ENCODE data around the gene BACH2.

BACH2 gene

DNA sequence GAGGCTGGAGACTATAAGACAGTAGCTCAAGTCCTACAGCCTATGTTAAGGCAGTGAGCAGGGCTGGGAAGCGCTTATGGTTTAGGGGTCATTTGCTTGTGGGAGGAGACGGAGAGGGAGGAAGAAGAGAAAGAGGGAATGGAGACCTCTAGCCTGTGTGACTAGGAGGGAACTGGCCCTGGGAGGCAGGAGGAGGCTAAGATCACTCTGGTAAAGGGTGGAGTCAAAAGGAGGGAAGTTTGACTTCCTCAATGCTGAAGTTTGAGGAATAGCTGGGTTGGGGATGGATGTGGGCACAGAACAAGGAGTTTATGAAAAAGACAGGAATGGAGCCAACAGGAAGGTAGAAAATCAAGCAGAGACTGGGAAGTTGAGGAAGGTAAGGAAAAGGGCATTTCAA is 6.4 kb upstream of the BACH2 start:
- in situ Hi-C loops (cut with HindIII; ENCODE audit: low sequenced_read_pairs): no loop called here

DNA sequence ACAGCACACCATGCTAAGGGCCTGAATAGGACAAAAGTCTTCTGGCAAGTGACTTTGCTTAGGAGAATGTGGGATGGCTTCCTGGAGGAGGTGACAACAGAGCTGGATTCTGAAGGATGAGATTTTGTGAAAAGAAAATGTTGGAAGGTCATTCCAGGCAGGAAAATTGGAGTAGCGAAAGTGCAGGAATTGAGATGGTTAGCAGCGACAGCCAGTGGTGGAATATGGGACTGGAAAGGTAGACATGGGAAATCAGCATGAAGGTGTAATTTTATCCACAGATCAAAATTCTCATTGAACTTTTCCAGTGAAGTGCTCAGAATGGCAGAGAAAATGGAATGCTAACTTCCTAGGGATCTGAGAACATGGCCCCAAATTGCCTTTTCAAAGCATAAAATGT is 5.7 kb upstream of the BACH2 start:
- in situ Hi-C loops (cut with HindIII; ENCODE audit: low sequenced_read_pairs): no loop called here

GRCh38 chr6:90301816-90302215 is 5.2 kb upstream of the BACH2 start:
- in situ Hi-C loops (cut with HindIII; ENCODE audit: low sequenced_read_pairs): no loop called here

DNA sequence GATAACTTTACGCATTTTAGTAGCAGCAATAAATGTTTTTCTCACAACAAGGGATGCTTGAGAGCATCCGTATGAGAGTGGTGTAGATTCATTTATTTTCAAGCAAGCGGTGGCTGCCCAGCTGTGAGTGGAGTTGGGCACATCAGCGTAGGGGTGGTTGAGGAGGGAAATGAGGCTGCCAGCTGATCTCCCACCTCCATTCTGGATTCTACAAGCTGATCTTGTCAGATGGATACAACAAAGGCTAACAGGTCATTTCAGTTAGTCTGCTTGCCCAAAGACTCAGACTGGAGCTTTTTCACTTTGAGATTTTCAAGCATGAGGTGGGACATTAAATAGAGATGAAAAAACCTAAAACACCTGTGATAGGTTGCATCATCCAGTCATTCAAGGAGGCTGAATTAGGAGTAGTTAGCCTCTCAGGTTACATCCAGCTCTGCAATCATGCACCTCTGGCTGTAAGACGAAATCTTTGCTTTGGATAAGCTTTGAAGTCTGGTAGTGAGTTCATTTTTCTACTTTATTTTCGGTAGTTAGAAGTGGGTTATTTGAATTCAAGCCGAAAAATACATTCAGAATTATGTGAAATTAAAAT is 1.9 kb upstream of the BACH2 start:
- in situ Hi-C loops (cut with HindIII; ENCODE audit: low sequenced_read_pairs): loop anchor here (25.0 kb wide), 1 partner anchor 311 kb away; no protein-coding TSS in a partner anchor

DNA sequence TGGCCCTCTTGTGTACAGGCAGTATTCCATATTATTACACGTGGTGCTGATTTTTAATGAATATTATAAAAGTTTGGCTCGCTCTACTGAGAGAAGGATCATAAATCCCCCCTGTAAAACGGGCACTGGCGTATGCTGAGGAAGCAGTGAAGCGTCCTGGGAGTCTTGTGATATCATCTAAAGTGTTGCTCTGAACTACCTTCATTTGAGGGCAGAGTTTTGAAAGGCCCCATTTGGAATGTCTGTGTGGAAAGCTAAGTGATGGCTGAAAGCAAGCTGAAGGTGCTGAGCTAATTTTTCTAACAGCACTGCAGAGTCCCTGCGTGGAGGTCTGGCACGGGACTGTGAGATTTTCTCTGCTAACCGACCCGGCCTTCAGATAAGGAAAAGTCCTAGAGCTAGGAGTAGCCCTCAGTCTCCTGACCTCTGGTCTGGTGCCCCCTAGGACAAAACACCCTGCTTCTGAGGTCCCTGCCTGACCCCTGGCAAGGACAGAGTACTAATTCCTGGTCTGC is 1.3 kb upstream of the BACH2 start:
- in situ Hi-C loops (cut with HindIII; ENCODE audit: low sequenced_read_pairs): loop anchor here (25.0 kb wide), 1 partner anchor 311 kb away; no protein-coding TSS in a partner anchor

DNA sequence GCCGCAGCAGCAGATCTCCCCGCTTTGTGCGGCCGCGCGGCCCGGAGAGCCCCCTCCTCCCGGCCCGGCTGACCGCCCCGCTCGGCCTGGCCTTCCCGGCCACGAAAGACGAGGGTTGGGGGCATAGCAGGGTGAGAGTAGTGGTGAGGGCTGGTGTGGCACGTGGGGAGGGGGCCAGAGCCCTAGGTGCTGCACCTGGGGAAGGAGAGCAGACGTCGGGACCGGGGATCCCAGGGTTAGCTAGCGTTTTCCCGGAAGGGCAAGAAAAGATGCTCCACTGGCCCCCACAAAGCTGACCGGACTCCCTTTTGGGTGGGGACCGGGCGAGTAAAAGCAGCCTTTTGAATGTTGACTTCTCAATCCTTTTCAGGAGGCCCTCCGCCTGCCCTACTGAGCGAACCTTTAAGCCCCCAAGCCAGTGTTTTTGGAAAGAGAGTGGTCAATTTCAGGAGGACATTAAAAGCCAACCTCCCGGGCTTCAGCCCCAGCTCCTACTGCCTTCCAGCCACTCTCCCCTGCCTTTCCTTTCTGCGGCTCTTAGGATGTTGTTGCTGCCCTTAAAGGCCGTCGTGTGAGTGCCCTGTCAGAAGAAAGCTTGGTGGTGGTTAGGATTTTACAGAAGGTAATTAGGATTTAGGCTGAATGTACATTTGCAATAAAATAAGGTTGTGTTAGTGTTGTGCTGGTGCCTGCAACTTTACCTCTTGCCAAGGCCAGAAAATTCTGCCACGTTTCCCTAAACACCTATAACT is 648 bp upstream of the BACH2 start:
- in situ Hi-C loops (cut with HindIII; ENCODE audit: low sequenced_read_pairs): loop anchor here (25.0 kb wide), 1 partner anchor 310 kb away; no protein-coding TSS in a partner anchor

- in situ Hi-C loops (cut with HindIII; ENCODE audit: low sequenced_read_pairs): loop anchor here (25.0 kb wide), 1 partner anchor 309 kb away; no protein-coding TSS in a partner anchor
These were observed 746 bp downstream of the BACH2 start for GRCh38 chr6:90295854-90296340.

DNA sequence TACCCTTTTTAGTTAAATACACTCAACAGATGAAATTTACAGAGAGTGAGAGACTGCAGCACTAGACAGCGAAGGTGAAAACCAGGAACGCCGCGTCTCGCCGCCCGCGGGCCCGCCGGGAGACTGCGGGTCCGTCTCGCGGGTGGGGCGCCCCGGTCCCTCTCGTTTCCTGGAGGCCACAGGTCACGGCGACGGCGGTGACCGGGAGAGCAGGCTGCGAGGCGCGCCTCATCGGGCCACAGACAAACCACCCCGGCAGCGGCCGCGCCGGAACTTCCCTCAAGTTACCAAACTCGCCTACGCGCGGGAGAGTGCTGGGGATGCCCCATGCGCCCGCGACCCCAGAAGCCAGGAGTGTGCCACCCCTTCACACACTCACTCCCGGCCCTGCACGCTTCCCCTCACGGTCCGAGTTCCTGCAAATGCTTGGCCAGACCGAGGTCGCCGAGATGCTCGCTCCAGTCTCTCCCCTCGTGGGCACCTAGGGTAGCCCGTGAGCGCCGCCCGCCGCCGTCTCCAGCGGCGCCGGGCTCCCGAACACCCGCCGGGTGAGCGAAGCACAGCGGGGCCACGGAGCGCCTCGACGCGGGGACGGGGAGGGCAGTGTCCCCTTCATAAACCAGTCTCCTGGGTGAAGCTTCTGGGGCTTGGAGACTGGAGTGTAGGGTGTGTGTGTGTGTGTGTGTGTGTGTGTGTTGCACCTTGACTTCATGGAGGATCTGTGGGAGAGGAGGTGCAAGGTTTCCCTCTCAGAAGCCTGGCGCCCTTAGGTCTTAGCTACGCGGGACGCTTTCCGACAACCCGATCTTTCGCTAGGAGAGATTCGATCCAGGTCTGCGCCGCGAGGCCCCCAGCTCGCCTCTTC is 1.4 kb downstream of the BACH2 start:
- in situ Hi-C loops (cut with HindIII; ENCODE audit: low sequenced_read_pairs): loop anchor here (25.0 kb wide), 1 partner anchor 308 kb away; no protein-coding TSS in a partner anchor

GRCh38 chr6:90294614-90294988 is 2.0 kb downstream of the BACH2 start:
- in situ Hi-C loops (cut with HindIII; ENCODE audit: low sequenced_read_pairs): loop anchor here (25.0 kb wide), 1 partner anchor 307 kb away; no protein-coding TSS in a partner anchor

DNA sequence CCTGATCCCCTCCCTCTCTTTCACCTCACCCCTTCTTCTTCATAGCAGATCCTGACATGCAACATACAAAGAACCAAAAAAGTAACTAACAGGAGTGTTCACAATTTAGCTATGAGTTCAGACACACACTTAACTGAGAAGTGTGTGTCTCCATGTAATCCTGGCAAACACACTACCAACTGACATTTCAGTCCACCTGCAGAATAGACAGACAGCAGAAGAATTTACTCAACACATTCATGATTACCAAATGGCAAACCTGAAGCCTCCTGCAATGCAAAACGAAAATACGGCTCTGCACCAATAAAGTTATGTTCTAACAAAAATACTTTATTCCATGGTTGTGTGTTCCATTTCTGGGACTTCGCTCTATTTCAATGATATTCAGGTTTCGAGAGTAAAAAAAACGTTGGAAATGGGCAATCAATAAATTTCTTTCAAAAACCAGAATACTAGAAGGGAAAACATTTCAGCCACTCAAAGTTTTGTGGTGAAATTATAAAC is 2.6 kb downstream of the BACH2 start:
- in situ Hi-C loops (cut with HindIII; ENCODE audit: low sequenced_read_pairs): loop anchor here (25.0 kb wide), 1 partner anchor 307 kb away; no protein-coding TSS in a partner anchor

DNA sequence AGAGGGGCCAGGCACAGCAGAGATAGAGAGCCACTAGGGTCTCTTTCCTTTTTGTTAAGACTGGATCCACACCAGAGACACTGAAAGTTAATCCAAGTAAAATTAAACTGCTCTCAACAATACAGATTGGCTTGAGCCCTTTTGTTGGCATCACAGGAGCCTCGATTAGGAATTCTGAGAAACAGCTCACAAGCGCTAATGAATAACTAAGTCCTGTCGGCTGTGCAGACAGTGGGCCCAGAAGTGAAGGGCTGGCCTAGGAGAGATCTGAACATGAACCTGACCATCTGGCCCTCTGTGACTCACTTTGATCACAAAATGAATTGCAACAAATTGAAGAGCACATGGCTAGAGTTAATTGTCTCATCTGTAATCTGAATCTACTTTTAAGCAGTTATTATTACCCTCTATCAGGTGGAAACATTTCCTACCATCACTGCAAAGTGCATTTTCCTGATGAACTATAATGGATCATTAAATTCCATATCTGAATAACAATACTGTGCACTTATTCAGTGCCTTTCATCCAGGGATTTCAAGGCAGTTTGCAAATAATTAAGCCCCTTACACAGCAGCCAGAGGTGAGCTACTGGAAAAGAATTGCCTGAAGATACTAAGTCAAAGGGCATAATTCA is 3.2 kb downstream of the BACH2 start:
- in situ Hi-C loops (cut with HindIII; ENCODE audit: low sequenced_read_pairs): loop anchor here (25.0 kb wide), 1 partner anchor 306 kb away; no protein-coding TSS in a partner anchor

- in situ Hi-C loops (cut with HindIII; ENCODE audit: low sequenced_read_pairs): loop anchor here (25.0 kb wide), 1 partner anchor 304 kb away; no protein-coding TSS in a partner anchor
These were observed 5.1 kb downstream of the BACH2 start for GRCh38 chr6:90291565-90291964.

DNA sequence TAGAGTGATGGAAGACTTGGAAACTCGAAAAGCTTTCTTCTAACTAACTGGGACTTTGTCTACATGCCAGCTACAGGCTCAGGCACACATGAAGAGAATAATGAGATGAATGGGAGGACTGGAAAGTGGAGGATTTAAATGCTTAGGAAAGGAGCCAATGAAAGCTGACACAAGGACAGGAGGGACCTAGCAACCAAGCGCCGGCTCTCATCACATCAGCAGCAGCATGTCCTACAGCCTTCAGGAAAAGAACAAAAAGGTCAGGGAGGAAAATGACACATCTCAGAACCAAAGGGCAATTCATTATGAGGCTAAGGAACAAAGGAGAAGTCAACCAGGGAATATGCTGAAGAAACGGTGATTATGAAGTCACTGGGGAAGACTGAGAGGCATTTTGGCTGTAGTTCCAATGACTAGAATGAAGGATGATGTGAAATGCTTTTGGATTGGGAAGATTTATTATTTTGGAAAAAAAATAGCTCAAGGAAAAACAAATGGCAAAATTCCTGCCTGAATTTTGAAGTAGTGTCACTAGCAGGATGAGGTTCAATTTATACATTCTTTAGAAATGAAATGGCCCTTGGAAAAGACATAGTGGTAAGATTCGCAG is 5.7 kb downstream of the BACH2 start:
- in situ Hi-C loops (cut with HindIII; ENCODE audit: low sequenced_read_pairs): loop anchor here (25.0 kb wide), 1 partner anchor 304 kb away; no protein-coding TSS in a partner anchor

GRCh38 chr6:90289902-90290301 is 6.7 kb downstream of the BACH2 start:
- in situ Hi-C loops (cut with HindIII; ENCODE audit: low sequenced_read_pairs): loop anchor here (25.0 kb wide), 1 partner anchor 303 kb away; no protein-coding TSS in a partner anchor

DNA sequence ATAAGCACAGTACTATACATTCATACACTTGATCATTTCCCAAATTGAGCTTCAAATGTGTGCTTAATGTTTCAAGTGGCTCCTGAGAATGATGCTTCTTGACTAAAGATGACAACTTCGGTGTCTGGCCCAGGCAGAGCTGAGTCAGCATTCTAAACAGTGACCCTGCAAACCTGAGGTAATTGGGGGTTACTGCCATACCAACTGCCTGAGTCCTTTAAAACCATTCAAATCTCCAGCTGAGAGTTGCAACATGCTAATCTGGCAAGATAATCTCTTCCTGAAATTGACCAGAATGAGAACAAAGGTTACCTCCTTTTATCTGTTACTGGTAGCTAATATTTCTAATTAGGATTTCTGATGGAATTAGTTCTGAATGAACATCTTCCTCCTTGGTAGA is 8.2 kb downstream of the BACH2 start:
- in situ Hi-C loops (cut with HindIII; ENCODE audit: low sequenced_read_pairs): loop anchor here (25.0 kb wide), 1 partner anchor 301 kb away; no protein-coding TSS in a partner anchor

GRCh38 chr6:90286884-90287488 is 9.7 kb downstream of the BACH2 start:
- in situ Hi-C loops (cut with HindIII; ENCODE audit: low sequenced_read_pairs): loop anchor here (25.0 kb wide), 1 partner anchor 300 kb away; no protein-coding TSS in a partner anchor

DNA sequence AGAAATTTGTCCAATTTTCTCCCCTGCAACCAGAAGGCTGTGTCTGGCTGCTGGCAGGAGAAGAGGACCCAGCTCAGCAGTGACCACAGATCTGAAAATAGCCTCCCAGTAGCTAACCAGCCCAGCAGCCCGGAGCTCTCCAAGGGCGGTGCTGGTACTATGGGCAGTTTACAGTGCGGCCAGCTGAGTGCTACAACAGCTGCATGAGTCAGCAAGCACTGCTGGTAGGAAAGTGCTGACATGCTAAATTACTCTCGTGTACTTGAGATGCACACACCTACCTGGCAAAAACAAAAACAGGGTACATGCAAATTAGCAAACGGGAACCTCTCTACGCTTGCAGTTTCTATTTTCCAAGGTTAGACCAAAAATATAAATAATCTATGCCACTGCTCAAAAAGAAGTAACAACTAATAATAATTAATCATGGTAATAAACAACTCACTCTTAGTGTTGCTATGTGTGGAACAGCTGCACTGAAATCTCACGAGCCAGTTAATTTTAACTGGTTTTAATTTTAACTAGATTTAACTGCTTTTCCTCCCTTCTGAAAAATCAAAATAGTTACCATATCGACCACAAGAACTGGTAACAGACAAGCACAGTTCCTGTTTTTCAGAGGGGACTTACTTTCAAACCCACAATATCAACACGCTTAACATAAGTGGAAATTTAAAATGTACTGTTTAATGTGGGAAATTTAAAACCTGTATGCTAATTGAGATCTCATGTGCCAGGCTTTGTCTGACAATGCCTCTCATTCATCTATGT is 10.8 kb downstream of the BACH2 start:
- in situ Hi-C loops (cut with HindIII; ENCODE audit: low sequenced_read_pairs): loop anchor here (25.0 kb wide), 1 partner anchor 298 kb away; no protein-coding TSS in a partner anchor

GRCh38 chr6:90285042-90285481 is 11.6 kb downstream of the BACH2 start:
- in situ Hi-C loops (cut with HindIII; ENCODE audit: low sequenced_read_pairs): loop anchor here (25.0 kb wide), 1 partner anchor 298 kb away; no protein-coding TSS in a partner anchor

Measured in DLD1 (cell line).